EL (cell line): Measurements from ENCODE around the gene MED9.

Experiments used
- DNase-seq: peaks from one replicate; pipeline ENCODE4 v3.0.0-alpha.2; 2016

MED9 gene

DNA sequence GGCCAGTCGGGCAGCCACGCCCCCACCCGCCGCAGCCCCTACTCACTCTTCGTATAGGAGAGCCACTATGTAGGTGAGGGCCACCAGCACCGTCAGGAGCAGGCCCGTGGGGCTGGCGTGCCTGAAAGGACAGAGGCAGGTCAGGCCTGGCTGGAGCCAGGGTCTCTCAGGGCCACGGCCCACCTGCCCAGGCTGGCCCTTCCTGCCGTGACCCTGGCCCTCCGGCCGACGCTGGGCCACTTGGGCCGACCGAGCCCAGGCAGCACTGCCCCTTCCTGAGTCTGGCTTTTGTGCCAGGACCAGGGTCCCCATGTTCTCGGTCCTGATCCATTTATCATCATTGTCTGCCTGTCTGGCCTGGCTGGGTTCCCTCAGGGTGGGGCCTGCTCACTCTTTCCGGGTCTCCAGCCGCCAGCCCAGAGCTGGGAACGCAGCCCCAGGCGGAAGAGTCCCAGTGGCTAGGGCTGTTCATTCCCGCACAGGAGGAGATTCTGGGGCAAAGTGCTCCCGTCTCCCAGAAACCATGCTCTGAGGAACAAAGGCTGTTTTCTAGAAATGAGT is 29.5 kb downstream of the MED9 start:
- DNase-seq: no peak

DNA sequence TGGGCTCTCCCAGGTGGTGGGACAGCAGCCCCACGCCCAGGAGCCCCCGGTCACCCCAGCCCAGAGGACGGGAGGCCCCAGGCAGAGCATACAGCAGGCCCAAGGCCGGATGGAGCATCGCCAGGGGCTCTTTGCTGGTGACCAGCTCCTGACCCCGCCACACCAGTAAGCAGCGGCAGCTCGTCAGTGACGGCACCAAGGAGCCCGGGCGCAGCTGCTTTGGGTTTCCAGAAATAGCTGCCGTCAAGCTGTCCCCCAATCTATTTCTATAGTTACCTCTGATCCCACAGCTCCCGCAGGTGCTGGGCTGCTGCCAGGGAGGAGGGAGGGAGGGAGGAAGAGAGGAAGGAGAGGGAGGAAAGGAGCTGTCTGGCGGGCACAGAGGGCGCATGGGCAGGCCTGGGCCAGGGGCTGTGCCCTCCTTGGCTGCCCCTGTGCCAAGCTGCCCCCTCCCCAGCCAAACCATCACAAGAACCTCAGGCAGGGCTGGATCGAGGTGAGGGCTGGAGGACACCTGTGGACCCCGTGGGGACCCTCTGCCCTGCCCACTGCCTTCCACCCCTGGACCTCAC is 30.2 kb downstream of the MED9 start:
- no peak for DNase-seq

GRCh38 chr17:17507465-17508011 is 30.7 kb downstream of the MED9 start:
- DNase-seq: no peak

GRCh38 chr17:17508019-17508535 is 31.3 kb downstream of the MED9 start:
- no peak for DNase-seq

DNA sequence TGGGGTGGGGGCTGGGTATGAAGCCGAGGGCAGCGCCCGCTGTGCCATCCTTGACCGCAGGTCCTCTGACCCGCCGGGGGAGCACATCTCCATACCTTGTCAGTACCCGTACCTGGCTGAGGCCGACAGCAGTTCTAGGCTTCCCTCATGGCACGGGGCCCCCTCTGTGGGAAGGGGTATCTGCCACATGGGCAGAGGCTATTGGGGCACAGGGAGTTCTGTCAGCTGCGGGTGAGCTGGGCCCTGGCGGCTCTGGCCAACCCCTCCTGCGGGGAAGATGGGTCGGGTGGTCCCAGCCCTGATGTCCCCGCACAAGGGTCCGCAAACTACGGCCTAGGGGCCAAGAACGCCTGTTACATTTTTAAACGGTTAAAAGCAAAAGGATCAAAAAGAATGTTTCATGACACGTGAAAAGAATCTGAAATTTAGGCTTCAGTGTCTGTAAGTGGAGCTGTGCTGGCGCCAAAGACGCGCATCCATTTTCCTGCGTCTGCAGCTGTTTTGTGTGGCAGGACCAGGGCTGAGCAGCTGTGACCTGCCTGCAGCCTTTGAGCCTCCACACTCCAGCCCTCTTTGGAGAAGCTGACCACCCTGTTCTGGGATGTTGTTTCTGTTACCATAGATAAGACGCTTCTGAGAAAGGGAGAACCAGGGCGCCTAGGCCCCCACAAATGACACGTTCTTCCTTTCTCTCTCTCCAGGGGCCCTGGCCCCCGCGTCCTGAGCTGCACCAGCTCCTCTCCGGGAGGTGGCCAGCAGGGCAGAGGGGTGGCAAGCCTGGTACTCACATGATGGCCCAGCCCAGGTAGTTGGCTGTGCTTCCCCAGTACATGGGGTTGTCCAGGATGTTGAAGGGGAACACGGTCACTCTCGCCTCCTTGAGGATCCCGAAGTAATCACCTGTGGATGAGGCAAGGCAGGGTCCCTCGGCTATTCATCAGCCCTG is 32.1 kb downstream of the MED9 start:
- no peak for DNase-seq

DNA sequence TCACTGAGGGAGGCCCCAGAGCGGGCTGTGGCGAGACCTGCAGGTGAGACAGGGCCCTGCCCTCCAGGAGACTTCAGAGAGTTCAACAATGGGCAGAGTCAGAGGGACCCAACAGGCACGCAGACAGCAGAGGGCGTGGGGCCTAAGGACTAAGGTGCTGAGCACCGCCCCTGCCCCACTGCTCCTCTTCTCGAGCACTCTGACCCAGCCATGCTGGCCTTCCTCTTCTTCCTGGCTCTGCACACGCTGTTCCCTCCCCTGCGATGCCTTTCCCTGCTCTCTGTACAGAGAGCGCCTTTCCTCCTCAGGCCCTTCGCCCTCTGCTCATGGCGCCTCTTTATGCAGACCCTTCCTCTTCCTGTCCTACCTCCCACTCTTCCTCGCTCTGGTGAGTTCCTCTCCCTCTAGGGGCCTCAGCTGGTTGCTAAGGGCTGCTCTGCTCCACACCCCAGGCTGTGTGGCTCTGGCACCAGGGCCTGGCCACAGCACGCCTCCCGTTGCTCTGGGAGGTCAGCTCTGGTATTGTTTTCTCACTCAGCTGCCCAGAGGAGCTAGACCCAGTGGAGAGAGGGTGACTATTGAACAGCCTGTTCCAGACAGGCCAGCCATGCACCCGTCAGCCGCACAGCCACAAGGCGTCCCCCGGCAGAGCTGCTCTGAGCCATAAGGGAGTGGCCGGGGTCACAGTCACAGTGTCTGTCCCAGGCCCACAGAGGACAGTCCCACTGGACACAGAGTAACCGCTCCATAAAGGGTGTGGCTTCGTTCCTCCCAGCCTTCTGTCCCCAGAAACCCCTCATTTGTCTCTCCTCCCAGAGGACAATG is 33.0 kb downstream of the MED9 start:
- DNase-seq: no peak

DNA sequence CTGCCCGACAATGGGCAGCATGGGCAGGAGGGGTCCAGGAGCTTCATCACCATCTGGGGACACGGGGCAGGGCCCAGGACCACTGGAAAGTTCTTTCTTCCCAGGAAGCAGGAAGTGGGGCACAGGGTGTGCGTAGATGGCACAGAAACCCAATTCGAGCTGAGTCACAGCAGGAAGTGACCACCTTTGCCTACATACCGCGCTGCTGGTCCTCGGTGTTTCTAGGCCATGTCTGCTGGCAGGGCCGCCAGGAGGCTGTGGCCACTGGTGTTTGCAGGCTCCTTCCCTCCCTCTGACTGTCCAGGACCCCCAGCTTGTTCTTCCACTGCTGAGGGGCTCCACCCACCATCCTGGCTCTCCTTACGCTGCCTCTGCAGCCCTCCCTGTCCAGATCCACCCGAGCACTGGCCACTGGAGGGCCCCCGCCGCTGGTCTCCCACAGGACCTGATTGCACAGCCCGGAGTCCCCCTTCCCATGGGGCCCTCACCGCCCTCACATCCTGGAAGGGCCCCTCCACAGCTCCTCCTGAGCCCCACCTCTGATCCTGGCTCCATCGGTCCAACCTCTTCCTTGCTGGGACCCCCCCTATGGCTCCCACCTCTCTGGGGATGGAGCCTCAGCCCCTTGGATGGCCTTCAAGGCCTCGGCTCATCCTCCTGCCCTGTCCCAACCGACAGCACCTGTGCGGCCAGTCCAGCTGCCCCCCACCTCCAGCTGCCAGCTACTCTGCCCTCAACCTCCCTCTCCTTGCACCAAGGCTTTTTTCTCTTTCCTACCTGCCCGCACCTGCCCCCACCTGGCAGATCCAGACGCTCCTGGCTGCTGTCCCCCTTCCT is 33.9 kb downstream of the MED9 start:
- no peak for DNase-seq

DNA sequence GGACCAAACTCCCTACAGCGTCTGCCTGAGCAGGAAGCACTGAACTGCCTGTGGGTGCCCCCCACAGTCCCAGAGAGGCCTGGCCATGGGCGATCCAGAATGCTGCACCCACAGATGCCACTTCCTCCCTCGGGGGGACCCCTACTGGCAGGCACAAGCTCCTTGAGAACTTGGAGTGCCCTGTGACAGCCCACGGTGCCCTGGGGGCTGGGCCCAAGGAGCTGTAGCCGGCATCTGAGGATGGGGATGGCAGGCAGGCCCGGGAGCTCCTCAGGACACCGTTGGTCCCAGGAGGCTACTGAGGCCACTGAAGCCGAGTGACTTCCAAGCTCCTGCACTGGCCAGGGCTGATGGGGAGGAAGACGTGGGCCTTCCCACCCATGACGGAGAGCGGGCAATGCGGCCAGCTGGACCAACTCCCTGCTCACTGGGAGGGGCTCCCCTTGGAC is 34.5 kb downstream of the MED9 start:
- DNase-seq: peak; percentile 7

GRCh38 chr17:17511881-17512858 is 35.4 kb downstream of the MED9 start:
- peak; percentile 98 for DNase-seq

DNA sequence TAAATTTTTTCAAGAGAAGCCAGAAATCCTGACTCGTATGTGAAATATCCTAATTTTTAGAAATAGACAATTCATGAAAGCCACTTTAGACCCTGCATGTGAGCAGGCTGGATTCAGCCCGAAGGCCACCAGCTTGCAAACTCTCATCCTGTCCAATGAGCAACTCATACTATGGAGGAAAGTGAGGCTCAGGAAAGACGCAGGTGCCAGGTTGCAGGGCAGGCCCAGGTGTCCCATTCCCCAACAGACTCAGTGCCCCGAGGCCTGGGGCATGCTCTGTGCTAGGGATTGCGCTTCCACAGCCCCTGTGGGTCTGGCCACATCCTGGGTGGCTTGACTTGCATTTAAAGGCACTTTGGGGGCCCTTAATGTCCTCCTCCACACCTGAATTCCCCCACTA is 36.1 kb downstream of the MED9 start:
- DNase-seq: peak; percentile 16

DNA sequence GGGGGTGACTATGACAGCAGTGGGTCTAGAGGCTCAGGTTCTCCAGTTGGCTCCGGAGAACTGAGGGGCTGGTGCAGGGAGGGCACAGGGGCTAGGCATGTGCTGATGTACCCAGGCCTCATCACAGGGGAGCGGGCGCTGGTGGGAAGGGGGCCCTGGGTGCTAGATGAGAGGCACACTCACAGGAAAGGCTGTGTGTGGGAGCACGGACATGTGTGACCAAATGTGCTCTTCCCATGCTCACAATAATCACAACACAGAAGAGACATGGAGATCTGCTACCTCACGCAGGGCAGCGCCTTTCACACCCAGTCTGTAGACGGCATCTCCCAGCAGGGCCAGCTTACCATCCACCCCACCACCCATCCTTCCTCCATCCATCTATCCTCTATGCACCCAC is 36.8 kb downstream of the MED9 start:
- DNase-seq: no peak

DNA sequence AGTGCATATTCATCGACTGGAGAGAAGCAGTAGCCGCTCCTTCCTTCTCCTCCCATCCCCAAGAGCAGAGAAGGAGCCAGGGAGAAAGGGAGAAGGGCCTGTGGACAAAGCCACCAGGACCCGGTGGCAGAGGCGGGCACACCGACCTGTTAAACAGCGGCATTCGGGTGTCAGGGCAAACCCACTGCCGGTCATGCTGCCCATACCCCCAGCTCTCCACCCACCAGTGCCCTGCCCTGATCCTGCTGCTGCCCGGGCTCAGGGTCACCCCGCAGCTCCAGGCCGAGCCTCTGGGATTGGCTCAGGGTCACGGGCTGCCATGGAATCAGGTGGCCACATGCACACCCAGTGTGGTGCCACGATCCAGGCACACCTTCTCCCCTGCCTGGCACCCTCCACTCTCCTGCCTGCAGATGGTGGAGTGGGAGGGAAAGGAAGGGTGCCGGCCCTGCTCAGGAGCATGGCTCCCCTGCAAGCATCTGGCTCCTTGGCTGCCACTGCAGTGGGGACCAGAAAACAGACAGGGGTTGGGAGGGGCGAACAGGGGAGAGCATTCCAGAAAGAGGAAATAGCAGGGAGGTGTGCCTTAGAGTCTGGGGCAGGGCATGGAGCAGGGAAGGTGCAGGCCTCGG is 37.7 kb downstream of the MED9 start:
- no peak for DNase-seq

DNA sequence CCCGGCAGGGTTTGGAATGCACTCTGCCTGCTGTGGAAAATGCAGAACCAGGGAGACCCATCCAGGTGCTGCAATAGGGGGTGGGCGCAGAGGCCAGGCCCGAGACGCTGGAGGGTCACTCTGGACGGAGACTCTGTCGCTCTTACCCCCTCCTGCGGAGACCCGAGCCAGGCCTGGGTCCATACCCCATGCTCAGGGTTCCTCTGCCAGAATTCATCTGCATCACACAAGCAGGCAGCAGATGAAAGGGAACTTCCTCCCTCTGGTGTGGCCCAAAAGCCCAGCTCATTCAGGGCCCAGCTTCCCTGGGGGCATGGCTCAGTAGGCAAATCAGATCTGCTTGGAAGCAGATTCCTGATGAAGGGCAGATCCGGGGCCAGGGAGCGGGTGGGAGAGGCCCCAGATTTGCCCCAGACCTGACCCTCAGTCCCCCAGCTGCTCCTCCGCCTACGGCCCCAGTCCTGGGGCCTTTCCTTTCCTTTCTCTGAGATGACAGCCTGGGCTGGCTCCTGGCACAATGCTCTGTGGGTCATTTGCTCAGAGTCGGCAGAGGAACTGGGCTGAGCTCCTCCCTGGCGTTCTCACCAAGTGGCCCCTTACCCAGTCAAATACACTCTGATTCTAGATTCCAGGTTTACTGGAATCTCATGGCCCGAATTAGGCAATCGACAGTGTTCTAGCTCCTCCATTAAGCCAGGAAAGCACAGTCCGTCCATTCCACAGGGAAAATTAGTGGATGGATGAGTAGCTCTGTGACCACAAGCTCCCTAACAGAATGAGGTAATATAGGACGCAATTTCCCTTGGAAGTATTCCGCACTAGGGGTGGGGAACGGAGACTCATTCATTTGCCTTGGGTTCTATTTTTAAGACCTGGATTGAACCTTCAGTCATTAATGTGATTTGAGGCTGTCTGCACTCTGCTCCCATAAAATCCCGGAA is 38.5 kb downstream of the MED9 start:
- DNase-seq: peak; percentile 82

DNA sequence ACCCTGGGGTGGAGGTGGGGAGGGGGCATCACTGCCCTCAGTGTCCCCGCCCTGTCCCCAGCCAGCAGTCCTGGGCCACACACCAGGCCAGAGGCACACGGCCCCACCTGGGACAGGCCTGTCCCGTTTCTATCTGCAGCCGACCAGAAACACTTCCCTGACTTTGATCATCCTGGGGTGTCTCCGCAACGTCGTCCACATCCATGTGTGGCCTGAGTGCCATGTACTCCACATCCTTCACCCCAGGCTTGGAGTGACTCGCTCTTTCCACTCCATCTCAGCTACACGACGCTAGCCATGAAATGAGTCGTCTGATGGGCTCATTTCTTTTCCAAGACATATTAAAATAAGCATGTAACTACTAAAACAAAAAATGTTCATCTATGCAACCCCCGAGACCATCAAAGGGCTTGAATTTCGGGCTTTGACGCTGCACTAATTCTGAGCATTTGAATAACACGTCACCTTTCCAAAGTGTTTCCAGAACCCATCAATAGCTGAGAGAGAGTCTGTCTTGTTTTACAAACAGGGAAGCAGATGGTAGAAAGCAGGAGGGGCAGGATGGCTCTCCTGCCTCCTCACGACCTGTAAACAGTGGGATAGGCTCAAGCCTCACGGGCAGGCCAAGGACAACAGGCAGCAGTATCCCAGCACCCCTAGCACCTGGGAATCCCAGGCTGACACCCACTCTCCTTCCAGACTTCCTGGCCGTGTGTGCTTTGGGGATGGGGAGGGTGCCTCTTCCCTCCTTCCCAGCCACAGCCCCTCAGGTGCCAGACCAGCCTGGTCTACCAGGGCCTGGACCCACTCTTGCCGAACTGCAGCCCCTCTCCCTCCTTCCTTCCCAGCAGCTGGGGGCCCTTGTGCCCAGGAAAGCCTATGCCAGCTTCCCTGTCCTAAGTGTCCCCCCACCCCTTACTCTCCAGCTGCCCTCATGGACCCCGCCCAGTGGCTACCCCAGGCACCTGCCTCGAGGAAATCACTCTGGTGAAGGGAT is 39.4 kb downstream of the MED9 start:
- peak; percentile 76 for DNase-seq

GRCh38 chr17:17516941-17517720 is 40.3 kb downstream of the MED9 start:
- DNase-seq: no peak

DNA sequence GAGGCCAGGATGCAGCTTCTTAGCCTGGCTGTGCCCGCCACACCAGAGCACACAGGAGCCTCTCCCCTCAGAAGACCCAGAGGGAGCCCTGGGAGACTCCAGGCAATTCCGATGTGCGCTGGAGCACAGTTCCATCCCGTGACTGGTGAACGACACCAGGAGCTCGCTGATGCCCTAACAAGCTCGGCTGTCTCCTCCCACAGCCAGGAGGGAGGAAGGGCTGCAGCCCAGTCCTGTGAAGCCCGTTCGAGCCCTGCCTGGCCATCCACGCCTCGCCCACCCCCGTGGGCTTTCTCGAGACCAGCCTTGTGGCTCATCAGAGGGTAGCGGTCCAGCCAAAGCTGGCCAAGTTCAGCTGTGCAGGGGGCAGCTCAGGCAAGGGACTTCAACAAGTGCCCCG is 41.2 kb downstream of the MED9 start:
- no peak for DNase-seq

DNA sequence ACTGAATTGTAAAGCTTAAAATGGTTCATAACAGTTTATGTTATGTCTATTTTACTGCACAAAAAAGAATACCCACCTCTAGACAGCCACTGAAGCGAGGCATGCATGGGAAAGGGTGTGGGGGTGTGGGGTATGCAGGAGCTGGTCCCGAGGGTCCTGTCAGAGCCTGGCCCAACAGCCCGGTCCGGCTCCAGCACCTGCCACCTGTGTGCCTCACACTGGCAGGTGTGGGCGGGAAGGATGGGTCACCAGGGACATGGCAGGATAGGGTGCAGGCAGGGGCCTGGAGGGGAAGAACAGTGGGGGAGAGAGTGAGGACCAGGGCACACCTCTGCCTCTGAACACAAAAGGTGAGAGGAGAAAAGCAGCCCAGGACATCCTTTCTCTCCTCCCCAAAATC is 42.2 kb downstream of the MED9 start:
- no peak for DNase-seq
